ENCODE results near the gene ERCC1.

Gene ERCC1

GRCh38 chr19:45464852-45465441 lies 41.2 kb upstream of the ERCC1 start:
- Mint-ChIP-seq H3K9me3 (no peaks in the 10 kb centered on the region), H3K36me3 (peaks cover 0 to 2% of the 10 kb centered on the region in 2 donors), H3K27ac (peak overlapping the region; percentile 7), H3K4me1 (peaks cover 35 to 48% of the 10 kb centered on the region in 2 donors), H3K27me3 (peaks cover 8 to 13% of the 10 kb centered on the region in 2 donors), H3K4me3 (no peak overlapping the region)
- DNase-seq (no peak), ATAC-seq (replicated peaks) (no peak)

GRCh38 chr19:45464274-45464673 lies 40.6 kb upstream of the ERCC1 start:
- ATAC-seq (replicated peaks) (no peak), DNase-seq (no peak)
- peaks cover 29 to 41% of the 10 kb centered on the region in 2 donors for H3K4me1 Mint-ChIP-seq
- peaks cover 8 to 13% of the 10 kb centered on the region in 2 donors for H3K27me3 Mint-ChIP-seq
- H3K9me3 Mint-ChIP-seq = no peaks in the 10 kb centered on the region
- no peak overlapping the region for H3K4me3 Mint-ChIP-seq
- no peaks in the 10 kb centered on the region for H3K36me3 Mint-ChIP-seq
- H3K27ac Mint-ChIP-seq = peak overlapping the region; percentile 7

- H3K9me3 Mint-ChIP-seq = no peaks in the 10 kb centered on the region
- ATAC-seq (replicated peaks) = no peak
- peaks cover 23 to 34% of the 10 kb centered on the region in 2 donors for H3K4me1 Mint-ChIP-seq
- H3K27ac Mint-ChIP-seq = peak overlapping the region; percentile 47
- H3K27me3 Mint-ChIP-seq = peaks cover 8 to 13% of the 10 kb centered on the region in 2 donors
- no peaks in the 10 kb centered on the region for H3K36me3 Mint-ChIP-seq
- H3K4me3 Mint-ChIP-seq = no peak overlapping the region
- DNase-seq = no peak
Measured at GRCh38 chr19:45463241-45463640, 39.5 kb upstream of the ERCC1 start.

GRCh38 chr19:45462174-45462573 lies 38.5 kb upstream of the ERCC1 start:
- Mint-ChIP-seq H3K27ac (no peak overlapping the region), H3K27me3 (peaks cover 8 to 13% of the 10 kb centered on the region in 2 donors), H3K4me3 (no peak overlapping the region), H3K9me3 (no peaks in the 10 kb centered on the region), H3K4me1 (peaks cover 17 to 24% of the 10 kb centered on the region in 2 donors), H3K36me3 (no peaks in the 10 kb centered on the region)
- ATAC-seq (replicated peaks) = peak; percentile 23 to 52
- no peak for DNase-seq

- Mint-ChIP-seq H3K4me3 (no peak overlapping the region), H3K27me3 (peaks cover 8 to 13% of the 10 kb centered on the region in 2 donors), H3K4me1 (peaks cover 22 to 28% of the 10 kb centered on the region in 2 donors), H3K27ac (peak overlapping the region; percentile 75), H3K36me3 (peaks cover 0 to 2% of the 10 kb centered on the region in 2 donors), H3K9me3 (no peaks in the 10 kb centered on the region)
- ATAC-seq (replicated peaks) (no peak), DNase-seq (no peak)
Measured at GRCh38 chr19:45460807-45461347, 37.2 kb upstream of the ERCC1 start.

GRCh38 chr19:45457776-45458175 lies 34.1 kb upstream of the ERCC1 start:
- H3K9me3 Mint-ChIP-seq = no peaks in the 10 kb centered on the region
- H3K36me3 Mint-ChIP-seq = peaks cover 0 to 2% of the 10 kb centered on the region in 2 donors
- ATAC-seq (replicated peaks) (no peak), DNase-seq (no peak)
- H3K27me3 Mint-ChIP-seq = peaks cover 0 to 6% of the 10 kb centered on the region in 2 donors
- peak overlapping the region in 1 of 2 donors; percentile 34 for H3K4me3 Mint-ChIP-seq
- H3K4me1 Mint-ChIP-seq = peaks cover 28 to 41% of the 10 kb centered on the region in 2 donors
- no peak overlapping the region for H3K27ac Mint-ChIP-seq

- ATAC-seq (replicated peaks) = no peak
- Mint-ChIP-seq H3K4me3 (peak overlapping the region in 1 of 2 donors; percentile 73), H3K27me3 (peaks cover 0 to 6% of the 10 kb centered on the region in 2 donors)
Measured at GRCh38 chr19:45456500-45456815, 32.7 kb upstream of the ERCC1 start.

GRCh38 chr19:45455707-45456499 lies 32.2 kb upstream of the ERCC1 start:
- peak overlapping the region; percentile 73 to 74 for H3K4me3 Mint-ChIP-seq
- DNase-seq = peak; percentile 72
- H3K9me3 Mint-ChIP-seq = no peaks in the 10 kb centered on the region
- peaks cover 0 to 6% of the 10 kb centered on the region in 2 donors for H3K27me3 Mint-ChIP-seq
- H3K36me3 Mint-ChIP-seq = peaks cover 0 to 2% of the 10 kb centered on the region in 2 donors
- peak overlapping the region; percentile 98 for H3K27ac Mint-ChIP-seq
- peak; percentile 79 for ATAC-seq (replicated peaks)
- peaks cover 33 to 53% of the 10 kb centered on the region in 2 donors for H3K4me1 Mint-ChIP-seq

More at GRCh38 chr19:45456500-45456815, 32.7 kb upstream of the ERCC1 start:
- H3K9me3 Mint-ChIP-seq = no peaks in the 10 kb centered on the region
- peak overlapping the region; percentile 98 for H3K27ac Mint-ChIP-seq
- no peak for DNase-seq
- H3K4me1 Mint-ChIP-seq = peaks cover 29 to 51% of the 10 kb centered on the region in 2 donors
- peaks cover 0 to 2% of the 10 kb centered on the region in 2 donors for H3K36me3 Mint-ChIP-seq

- Mint-ChIP-seq H3K4me1 (peaks cover 36 to 57% of the 10 kb centered on the region in 2 donors), H3K27ac (peak overlapping the region; percentile 96), H3K4me3 (peak overlapping the region; percentile 87 to 88), H3K9me3 (no peaks in the 10 kb centered on the region), H3K27me3 (no peaks in the 10 kb centered on the region), H3K36me3 (peaks cover 0 to 2% of the 10 kb centered on the region in 2 donors)
- no peak for ATAC-seq (replicated peaks)
- DNase-seq = no peak
Measured at GRCh38 chr19:45451850-45452387, 28.2 kb upstream of the ERCC1 start.

GRCh38 chr19:45451131-45451849 lies 27.6 kb upstream of the ERCC1 start:
- Mint-ChIP-seq H3K27ac (peak overlapping the region; percentile 96), H3K9me3 (no peaks in the 10 kb centered on the region), H3K4me3 (peak overlapping the region; percentile 87 to 88), H3K27me3 (no peaks in the 10 kb centered on the region), H3K4me1 (peaks cover 32 to 56% of the 10 kb centered on the region in 2 donors), H3K36me3 (no peaks in the 10 kb centered on the region)
- ATAC-seq (replicated peaks) (peak; percentile 10), DNase-seq (peak; percentile 32)

GRCh38 chr19:45450012-45450333 lies 26.3 kb upstream of the ERCC1 start:
- no peak for DNase-seq
- Mint-ChIP-seq H3K36me3 (peaks cover 0 to 3% of the 10 kb centered on the region in 2 donors), H3K4me3 (peak overlapping the region; percentile 91 to 93), H3K27ac (peak overlapping the region; percentile 97), H3K4me1 (peaks cover 28 to 54% of the 10 kb centered on the region in 2 donors), H3K27me3 (no peaks in the 10 kb centered on the region), H3K9me3 (no peaks in the 10 kb centered on the region)
- ATAC-seq (replicated peaks) = peak; percentile 15 to 16

- DNase-seq = no peak
- no peak for ATAC-seq (replicated peaks)
Measured at GRCh38 chr19:45448887-45449299, 25.2 kb upstream of the ERCC1 start.

GRCh38 chr19:45448425-45448756 lies 24.7 kb upstream of the ERCC1 start:
- DNase-seq = no peak
- Mint-ChIP-seq H3K36me3 (peaks cover 0 to 3% of the 10 kb centered on the region in 2 donors), H3K27ac (no peak overlapping the region), H3K9me3 (no peaks in the 10 kb centered on the region), H3K27me3 (no peaks in the 10 kb centered on the region), H3K4me1 (peaks cover 35 to 57% of the 10 kb centered on the region in 2 donors), H3K4me3 (no peak overlapping the region)
- ATAC-seq (replicated peaks) = no peak

More at GRCh38 chr19:45448887-45449299, 25.2 kb upstream of the ERCC1 start:
- H3K9me3 Mint-ChIP-seq = no peaks in the 10 kb centered on the region
- peaks cover 33 to 56% of the 10 kb centered on the region in 2 donors for H3K4me1 Mint-ChIP-seq
- peak overlapping the region; percentile 74 for H3K27ac Mint-ChIP-seq
- no peaks in the 10 kb centered on the region for H3K27me3 Mint-ChIP-seq
- peak overlapping the region; percentile 28 to 60 for H3K4me3 Mint-ChIP-seq
- peaks cover 0 to 3% of the 10 kb centered on the region in 2 donors for H3K36me3 Mint-ChIP-seq

GRCh38 chr19:45446944-45447343 lies 23.2 kb upstream of the ERCC1 start:
- no peak for DNase-seq
- Mint-ChIP-seq H3K4me3 (no peak overlapping the region), H3K27ac (no peak overlapping the region), H3K4me1 (peaks cover 45 to 65% of the 10 kb centered on the region in 2 donors), H3K36me3 (peaks cover 0 to 3% of the 10 kb centered on the region in 2 donors), H3K27me3 (no peaks in the 10 kb centered on the region), H3K9me3 (no peaks in the 10 kb centered on the region)
- ATAC-seq (replicated peaks) = no peak
